T-cell (primary cell): ENCODE measurements around the gene PAXIP1. TPM values are rescaled to one million over a fixed set of nuclear protein-coding genes. Genes with fewer than 3 reads are reported as not detected.

Experiments used
- ATAC-seq, 4 experiments: fragments of 200-7000 bp in 3 of 4; fragments of 150-1000 bp in 1 of 4; cut with Tn5 transposase; replicated peaks in 1 of 4; 1 replicate in 3 of 4; 2 replicates in 1 of 4; pipeline ENCODE4 v1.10.0; 2021; ENCODE audit warnings: moderate library complexity in 3 of 4, mild to moderate bottlenecking in 2 of 4, moderate number of reproducible peaks in 1 of 4
- CTCF ChIA-PET, 2 donors: fragments of 300-600 bp; sonication (Branson Sonifier 250); formaldehyde crosslinking; loops; one replicate each; lab custom pipeline; 2022; ENCODE audit warnings: antibody characterized with exemption in 2 of 2; lab: Charles Lee
- POLR2A ChIA-PET, 2 donors: fragments of 300-600 bp; sonication (Branson Sonifier 250); formaldehyde crosslinking; loops; one replicate each; lab custom pipeline; 2022; ENCODE audit warnings: antibody characterized with exemption in 2 of 2; lab: Charles Lee
- DNase-seq, 35 experiments: peaks; one replicate each; pipeline versions ENCODE4 v3.0.0 to v3.0.0-alpha.2; 2013 to 2023
- H3K27ac ChIP-seq: one replicate; pipeline ENCODE4 v1.5.1; 2013; ENCODE audit warnings: low read length
- H3K27me3 ChIP-seq, 2 experiments: replicated peaks in 1 of 2; 1 replicate in 1 of 2; 2 replicates in 1 of 2; pipeline versions ENCODE4 v1.6.1 to v1.7.0; 2013; ENCODE audit warnings: low read length in 1 of 2, mixed read lengths in 1 of 2; ENCODE audit not compliant: control insufficient read depth in 2 of 2, insufficient read depth in 2 of 2; ENCODE audit errors: extremely low read depth in 1 of 2
- H3K36me3 ChIP-seq, 2 donors: 1 replicate in 1 of 2; 2 replicates in 1 of 2; pipeline versions ENCODE4 v1.6.1 to v1.7.0; 2013; ENCODE audit warnings: low read length in 1 of 2; ENCODE audit not compliant: control insufficient read depth in 2 of 2, insufficient read depth in 1 of 2; ENCODE audit errors: extremely low read depth in 1 of 2
- H3K4me1 ChIP-seq, 2 experiments: 1 replicate in 1 of 2; 2 replicates in 1 of 2; pipeline versions ENCODE4 v1.6.1 to v1.7.0; 2013; ENCODE audit warnings: low read length in 2 of 2, mixed read lengths in 1 of 2; ENCODE audit not compliant: insufficient read depth in 2 of 2, control insufficient read depth in 1 of 2; ENCODE audit errors: extremely low read depth in 1 of 2
- H3K4me3 ChIP-seq, 2 donors: 1 replicate in 1 of 2; 2 replicates in 1 of 2; pipeline versions ENCODE4 v1.5.1 to v1.7.0; 2013; ENCODE audit warnings: mild to moderate bottlenecking in 2 of 2, low read length in 1 of 2, moderate library complexity in 1 of 2; ENCODE audit not compliant: control insufficient read depth in 1 of 2; ENCODE audit errors: extremely low read depth in 1 of 2
- H3K9me3 ChIP-seq: 2 replicates; pipeline ENCODE4 v1.7.0; 2013
- H3K27ac Mint-ChIP-seq, 2 donors: one replicate each; pipeline ENCODE4 v1.8.0; 2020 to 2021; ENCODE audit warnings: mild to moderate bottlenecking in 2 of 2, mixed read lengths in 2 of 2
- H3K27me3 Mint-ChIP-seq, 2 donors: one replicate each; pipeline ENCODE4 v1.8.0; 2021 to 2022; ENCODE audit warnings: mixed read lengths in 2 of 2
- H3K36me3 Mint-ChIP-seq: one replicate; pipeline ENCODE4 v1.8.0; 2021; ENCODE audit warnings: mixed read lengths
- H3K4me1 Mint-ChIP-seq, 3 donors: one replicate each; pipeline ENCODE4 v1.8.0; 2020 to 2022; ENCODE audit warnings: mixed read lengths in 3 of 3, mild to moderate bottlenecking in 1 of 3
- H3K4me3 Mint-ChIP-seq, 3 donors: one replicate each; pipeline ENCODE4 v1.8.0; 2020 to 2022; ENCODE audit warnings: mild to moderate bottlenecking in 3 of 3, mixed read lengths in 3 of 3, moderate library complexity in 3 of 3
- H3K9me3 Mint-ChIP-seq, 3 donors: one replicate each; pipeline ENCODE4 v1.8.0; 2020 to 2022; ENCODE audit warnings: mixed read lengths in 3 of 3
- WGBS: methylation state at CpG from one replicate; pipeline ENCODE4 v1.1.5; 2013; ENCODE audit warnings: missing lambda C conversion rate; ENCODE audit not compliant: insufficient coverage; 5-methylcytosine and 5-hydroxymethylcytosine counted together
- total RNA-seq, 35 experiments: library from RNA in 6 of 35; stranded (reverse) in 6 of 35; fragments of 120-200 nt in 1 of 35; gene quantifications; one replicate each; pipeline versions ENCODE4 v1.2.1 to v1.2.4 and lab custom pipeline; 2013 to 2026

The PAXIP1 gene
- total RNA-seq, 5 donors from 2014 or later (not counting 1 experiment from before 2014, with no cell fraction given), result 10.1 to 12.6 (median 12.3) TPM

DNA sequence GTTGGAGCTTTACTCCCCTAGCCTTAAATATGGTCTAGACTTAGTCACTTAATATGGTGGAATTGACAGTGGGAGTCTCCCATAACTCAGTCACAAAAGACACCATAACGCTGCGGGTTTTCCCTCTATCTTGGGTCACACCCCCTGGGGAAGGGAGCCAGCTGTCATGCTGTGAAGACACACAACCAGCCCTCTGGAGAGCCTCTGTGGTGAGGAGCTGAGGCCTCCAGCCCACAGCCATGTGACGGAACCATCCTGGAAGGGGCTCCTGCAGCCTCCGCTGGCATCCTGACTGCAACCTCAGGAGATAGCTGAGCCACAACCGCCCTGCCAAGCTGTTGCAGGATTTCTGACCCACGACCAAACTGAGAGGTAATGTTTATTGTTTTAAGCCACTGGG lies 37.9 kb downstream of the PAXIP1 start:
- Mint-ChIP-seq H3K27me3 (no peaks in the 10 kb centered on the region), H3K27ac (no peak overlapping the region), H3K4me3 (no peak overlapping the region), H3K36me3 (peaks cover 58% of the 10 kb centered on the region), H3K4me1 (peaks cover 4 to 8% (median 7%) of the 10 kb centered on the region in 3 donors), H3K9me3 (no peaks in the 10 kb centered on the region)
- Histone ChIP-seq H3K27me3 (no peaks in the 10 kb centered on the region), H3K9me3 (no peaks in the 10 kb centered on the region), H3K4me3 (no peak overlapping the region), H3K36me3 (peaks cover 16 to 57% of the 10 kb centered on the region in 2 donors), H3K4me1 (peaks cover 0 to 2% of the 10 kb centered on the region in 2 experiments), H3K27ac (no peak overlapping the region)
- ChIA-PET POLR2A (interaction anchor here in 1 of 2 donors (1.0 kb wide), 1 partner anchor 475 kb away, joined by 4 read pairs; no protein-coding TSS in a partner anchor), CTCF (no interaction called here)
- WGBS, result no CpG with 5 or more reads among the region's 6 CpGs
- ATAC-seq, result no peak
- DNase-seq, result no peak

DNA sequence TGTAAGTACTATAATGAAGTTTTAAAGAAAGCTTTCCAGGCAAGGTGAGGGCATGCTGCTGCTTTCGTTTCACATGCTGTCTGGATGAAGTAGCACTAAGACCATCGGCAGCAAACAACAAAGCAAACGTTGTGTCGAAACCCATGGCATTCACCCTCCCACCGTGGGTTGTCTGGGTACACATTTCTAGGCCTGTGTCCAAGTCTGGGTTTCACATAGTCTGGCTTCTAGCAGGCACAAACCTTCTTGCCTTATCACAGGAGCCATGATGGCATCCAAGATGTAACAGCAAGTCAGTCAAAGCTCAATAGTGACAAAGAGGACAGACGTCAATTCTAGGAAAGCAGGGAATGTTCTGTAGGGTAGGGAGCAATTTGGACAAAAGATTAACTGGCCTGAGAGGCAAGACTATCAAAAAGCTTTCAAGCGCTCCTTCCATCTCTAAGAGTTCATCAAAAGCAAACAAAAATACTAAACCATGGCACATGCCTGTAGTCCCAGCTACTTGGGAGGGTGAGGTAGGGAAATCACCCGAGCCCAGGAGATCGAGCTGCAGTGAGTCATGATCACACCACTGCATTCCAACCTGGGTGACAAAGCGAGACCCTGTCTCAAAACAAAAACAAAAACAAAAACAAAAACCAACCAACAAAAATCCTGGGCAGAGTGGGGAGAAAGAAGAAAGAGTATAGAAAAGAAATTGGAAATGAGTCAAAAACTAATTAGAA lies 42.7 kb downstream of the PAXIP1 start:
- peak overlapping the region; percentile 45 to 71 for H3K27ac Mint-ChIP-seq
- no peak for ATAC-seq
- H3K36me3 ChIP-seq, result peaks cover 0 to 59% of the 10 kb centered on the region in 2 donors

GRCh38 chr7:154956427-154956826 lies 46.5 kb downstream of the PAXIP1 start:
- H3K27me3 ChIP-seq, result no peaks in the 10 kb centered on the region
- H3K4me3 Mint-ChIP-seq, result no peak overlapping the region
- no peaks in the 10 kb centered on the region for H3K9me3 ChIP-seq
- H3K4me1 Mint-ChIP-seq, result no peaks in the 10 kb centered on the region
- WGBS, result 100% methylated on average over 6 of the region's 6 CpGs
- CTCF ChIA-PET, result interaction anchor here in 1 of 2 donors (1.0 kb wide), 1 partner anchor 29 kb away, joined by 3 read pairs; no protein-coding TSS in a partner anchor
- no peak for ATAC-seq
- H3K27me3 Mint-ChIP-seq, result no peaks in the 10 kb centered on the region
- POLR2A ChIA-PET, result no interaction called here
- H3K4me1 ChIP-seq, result no peaks in the 10 kb centered on the region
- no peaks in the 10 kb centered on the region for H3K9me3 Mint-ChIP-seq
- no peak overlapping the region for H3K27ac ChIP-seq
- peaks cover 50% of the 10 kb centered on the region for H3K36me3 Mint-ChIP-seq
- no peak for DNase-seq
- H3K27ac Mint-ChIP-seq, result no peak overlapping the region
- H3K36me3 ChIP-seq, result peaks cover 0 to 52% of the 10 kb centered on the region in 2 donors
- no peak overlapping the region for H3K4me3 ChIP-seq

More for the DNA sequence above, 42.7 kb downstream of the PAXIP1 start:
- Histone ChIP-seq H3K4me3 (no peak overlapping the region), H3K4me1 (no peaks in the 10 kb centered on the region), H3K27ac (no peak overlapping the region), H3K27me3 (no peaks in the 10 kb centered on the region), H3K9me3 (no peaks in the 10 kb centered on the region)
- POLR2A ChIA-PET, result no interaction called here
- H3K4me1 Mint-ChIP-seq, result no peaks in the 10 kb centered on the region
- 95% methylated on average over 5 of the region's 10 CpGs for WGBS
- peaks cover 54% of the 10 kb centered on the region for H3K36me3 Mint-ChIP-seq
- no peaks in the 10 kb centered on the region for H3K27me3 Mint-ChIP-seq
- H3K9me3 Mint-ChIP-seq, result no peaks in the 10 kb centered on the region
- H3K4me3 Mint-ChIP-seq, result no peak overlapping the region
- CTCF ChIA-PET, result interaction anchor here in 1 of 2 donors (0.6 kb wide), 1 partner anchor 764 kb away, joined by 3 read pairs; no protein-coding TSS in a partner anchor
- DNase-seq, result no peak

- Mint-ChIP-seq H3K9me3 (no peaks in the 10 kb centered on the region), H3K4me3 (no peak overlapping the region), H3K27ac (no peak overlapping the region), H3K36me3 (peaks cover 53% of the 10 kb centered on the region), H3K4me1 (no peaks in the 10 kb centered on the region), H3K27me3 (no peaks in the 10 kb centered on the region)
- Histone ChIP-seq H3K27me3 (no peaks in the 10 kb centered on the region), H3K4me1 (no peaks in the 10 kb centered on the region), H3K4me3 (no peak overlapping the region), H3K36me3 (peaks cover 0 to 49% of the 10 kb centered on the region in 2 donors), H3K27ac (no peak overlapping the region), H3K9me3 (no peaks in the 10 kb centered on the region)
- peak in 2 of 4 experiments; percentile 59 to 61 for ATAC-seq
- DNase-seq, result peak; percentile 13 to 83 (median 61)
- CTCF ChIA-PET, result interaction anchor here (0.6 to 3.2 kb wide), 13 partner anchors 10 to 392 kb away, joined by 3 to 56 read pairs (median 5); no protein-coding TSS in a partner anchor
- WGBS, result 71% methylated on average over 9 of the region's 9 CpGs
- POLR2A ChIA-PET, result interaction anchor here in 1 of 2 donors (0.6 kb wide), 1 partner anchor 38 kb away, joined by 3 read pairs; no protein-coding TSS in a partner anchor
Measured at GRCh38 chr7:154953006-154953684, 49.8 kb downstream of the PAXIP1 start.

GRCh38 chr7:154950960-154951359 lies 52.0 kb downstream of the PAXIP1 start:
- H3K4me3 Mint-ChIP-seq, result no peak overlapping the region
- no peaks in the 10 kb centered on the region for H3K27me3 Mint-ChIP-seq
- peaks cover 51% of the 10 kb centered on the region for H3K36me3 Mint-ChIP-seq
- H3K36me3 ChIP-seq, result peaks cover 4 to 54% of the 10 kb centered on the region in 2 donors
- DNase-seq (no peak), ATAC-seq (no peak)
- H3K27ac Mint-ChIP-seq, result peak overlapping the region in 1 of 2 donors; percentile 17
- ChIA-PET CTCF (interaction anchor here (0.9 to 3.2 kb wide), 3 partner anchors 23 to 38 kb away, joined by 3 to 56 read pairs (median 5); no protein-coding TSS in a partner anchor), POLR2A (no interaction called here)
- WGBS, result no CpG with 5 or more reads among the region's 2 CpGs
- H3K4me3 ChIP-seq, result no peak overlapping the region
- no peaks in the 10 kb centered on the region for H3K27me3 ChIP-seq
- no peak overlapping the region for H3K27ac ChIP-seq
- H3K9me3 ChIP-seq, result no peaks in the 10 kb centered on the region
- no peaks in the 10 kb centered on the region for H3K4me1 Mint-ChIP-seq
- no peaks in the 10 kb centered on the region for H3K4me1 ChIP-seq
- H3K9me3 Mint-ChIP-seq, result no peaks in the 10 kb centered on the region

GRCh38 chr7:154947604-154948003 lies 55.3 kb downstream of the PAXIP1 start:
- Histone ChIP-seq H3K27ac (no peak overlapping the region), H3K27me3 (no peaks in the 10 kb centered on the region), H3K4me3 (no peak overlapping the region), H3K36me3 (peaks cover 4 to 59% of the 10 kb centered on the region in 2 donors), H3K4me1 (no peaks in the 10 kb centered on the region), H3K9me3 (no peaks in the 10 kb centered on the region)
- Mint-ChIP-seq H3K27me3 (no peaks in the 10 kb centered on the region), H3K4me3 (no peak overlapping the region), H3K36me3 (peaks cover 56% of the 10 kb centered on the region), H3K4me1 (no peaks in the 10 kb centered on the region), H3K9me3 (no peaks in the 10 kb centered on the region), H3K27ac (no peak overlapping the region)
- WGBS, result 100% methylated on average over 3 of the region's 5 CpGs
- ChIA-PET POLR2A (interaction anchor here in 1 of 2 donors (0.7 kb wide), 1 partner anchor 62 kb away, joined by 3 read pairs; no protein-coding TSS in a partner anchor), CTCF (interaction anchor here (0.6 to 1.5 kb wide), 2 partner anchors 21 to 85 kb away, joined by 4 to 5 read pairs; no protein-coding TSS in a partner anchor)
- ATAC-seq (no peak), DNase-seq (no peak)
